B cell (primary cell): ENCODE measurements around the gene CDH1. TPM values are rescaled to one million over a fixed set of nuclear protein-coding genes. Genes with fewer than 3 reads are reported as not detected.

Experiments
- ATAC-seq: fragments of 200-7000 bp; cut with Tn5 transposase; one replicate; pipeline ENCODE4 v1.10.0; 2021; ENCODE audit warnings: low read depth, mild to moderate bottlenecking, moderate number of reproducible peaks, moderate library complexity
- CTCF ChIA-PET: fragments of 350-600 bp; sonication (Branson Sonifier 250); formaldehyde crosslinking; loops from one replicate; lab custom pipeline; 2021; ENCODE audit warnings: antibody characterized with exemption, inconsistent platforms; lab: Charles Lee
- POLR2A ChIA-PET: fragments of 350-600 bp; sonication (Branson Sonifier 250); formaldehyde crosslinking; loops from one replicate; lab custom pipeline; 2021; ENCODE audit warnings: antibody characterized with exemption; lab: Charles Lee
- DNase-seq: peaks from one replicate; pipeline ENCODE4 v3.0.0; 2013
- H2AFZ ChIP-seq: 2 replicates; pipeline ENCODE4 v1.6.1; 2012; ENCODE audit warnings: mild to moderate bottlenecking, low read depth, low read length; ENCODE audit not compliant: insufficient read depth, poor library complexity, severe bottlenecking
- H3K27ac ChIP-seq, 2 donors: 1 replicate in 1 of 2; 2 replicates in 1 of 2; pipeline ENCODE4 v1.5.1; 2012 to 2013; ENCODE audit warnings: low read length in 2 of 2, mild to moderate bottlenecking in 2 of 2, moderate library complexity in 1 of 2
- H3K27me3 ChIP-seq, 4 experiments: fragments of 200-600 bp in 1 of 4; sonication (generic) in 1 of 4; replicated peaks in 1 of 4; 1 replicate in 2 of 4; 2 replicates in 2 of 4; pipeline versions ENCODE4 v1.6.1 to v1.7.0; 2013 to 2016; ENCODE audit warnings: low read length in 3 of 4, mild to moderate bottlenecking in 2 of 4, mixed read lengths in 1 of 4, moderate library complexity in 1 of 4; ENCODE audit not compliant: insufficient read depth in 4 of 4, control insufficient read depth in 3 of 4; ENCODE audit errors: control extremely low read depth in 1 of 4
- H3K36me3 ChIP-seq, 2 experiments: replicated peaks in 1 of 2; 1 replicate in 1 of 2; 2 replicates in 1 of 2; pipeline versions ENCODE4 v1.6.1 to v1.7.1; 2013; ENCODE audit warnings: low read length in 1 of 2; ENCODE audit not compliant: insufficient read depth in 2 of 2, control insufficient read depth in 1 of 2; ENCODE audit errors: control extremely low read depth in 1 of 2, extremely low read depth in 1 of 2
- H3K4me1 ChIP-seq, 2 donors: fragments of 200-600 bp in 1 of 2; sonication (generic) in 1 of 2; 1 replicate in 1 of 2; 2 replicates in 1 of 2; pipeline versions ENCODE4 v1.5.1 to v1.6.1; 2013 to 2017; ENCODE audit warnings: low read length in 2 of 2; ENCODE audit not compliant: control insufficient read depth in 2 of 2, insufficient read depth in 2 of 2
- H3K4me2 ChIP-seq: replicated peaks from 2 replicates; pipeline ENCODE3; 2012; ENCODE audit warnings: mild to moderate bottlenecking, low read depth, low read length; ENCODE audit not compliant: poor library complexity, severe bottlenecking
- H3K4me3 ChIP-seq, 5 experiments: fragments of 200-600 bp in 1 of 5; sonication (generic) in 1 of 5; 1 replicate in 3 of 5; 2 replicates in 2 of 5; pipeline versions ENCODE4 v1.5.1 to v1.7.0; 2011 to 2016; ENCODE audit warnings: low read length in 4 of 5, mild to moderate bottlenecking in 4 of 5, low read depth in 2 of 5, control low read depth in 1 of 5, moderate library complexity in 1 of 5; ENCODE audit not compliant: insufficient read depth in 1 of 5; ENCODE audit errors: control extremely low read depth in 1 of 5, extremely low read depth in 1 of 5
- H3K79me2 ChIP-seq: fragments of 200-600 bp; sonication (generic); one replicate; pipeline ENCODE4 v1.6.0; 2016; ENCODE audit warnings: low read length; ENCODE audit not compliant: control insufficient read depth, insufficient read depth
- H3K9ac ChIP-seq: fragments of 200-600 bp; sonication (generic); 2 replicates; pipeline ENCODE4 v1.6.1; 2017; ENCODE audit warnings: mild to moderate bottlenecking, low read length, moderate library complexity
- H3K9me3 ChIP-seq, 3 donors: one replicate each; pipeline versions ENCODE4 v1.6.1 to v1.7.1; 2013; ENCODE audit warnings: low read length in 2 of 3; ENCODE audit not compliant: control insufficient read depth in 2 of 3, insufficient read depth in 1 of 3; ENCODE audit errors: control extremely low read depth in 1 of 3
- H4K20me1 ChIP-seq: 2 replicates; pipeline ENCODE4 v1.6.0; 2012; ENCODE audit warnings: mild to moderate bottlenecking, low read length; ENCODE audit not compliant: insufficient read depth, control insufficient read depth, poor library complexity, severe bottlenecking
- H3K27ac Mint-ChIP-seq: one replicate; pipeline ENCODE4 v1.8.0; 2021; ENCODE audit warnings: mixed read lengths
- H3K27me3 Mint-ChIP-seq: one replicate; pipeline ENCODE4 v1.8.0; 2021; ENCODE audit warnings: mixed read lengths
- H3K4me1 Mint-ChIP-seq: one replicate; pipeline ENCODE4 v1.8.0; 2021; ENCODE audit warnings: mixed read lengths
- H3K4me3 Mint-ChIP-seq: one replicate; pipeline ENCODE4 v1.8.0; 2021; ENCODE audit warnings: mixed read lengths
- H3K9me3 Mint-ChIP-seq: one replicate; pipeline ENCODE4 v1.8.0; 2022; ENCODE audit warnings: mixed read lengths; ENCODE audit not compliant: insufficient read depth
- CTCF ChIP-seq: fragments of 200-600 bp; IDR thresholded peaks from one replicate; pipeline ENCODE4 v1.8.0; 2022; ENCODE audit warnings: antibody characterized with exemption, mild to moderate bottlenecking
- EZH2 ChIP-seq: IDR thresholded peaks from 2 replicates; pipeline ENCODE4 v1.6.1; 2012; ENCODE audit warnings: borderline replicate concordance, low read depth, mild to moderate bottlenecking, moderate library complexity, low read length; ENCODE audit not compliant: insufficient read depth, poor library complexity, severe bottlenecking
- WGBS: methylation state at CpG from one replicate; pipeline ENCODE4 v1.1.5; 2013; ENCODE audit warnings: missing lambda C conversion rate; ENCODE audit not compliant: insufficient coverage; 5-methylcytosine and 5-hydroxymethylcytosine counted together
- intact Hi-C: fragments of 100-400 bp; cut with micrococcal nuclease; formaldehyde crosslinking; loops from one replicate; pipeline ENCODE4 v1.10.0; 2022
- polyA plus RNA-seq: library from polyadenylated mRNA; depleted of rRNA; stranded (reverse); fragments of >200 nt; gene quantifications from 2 replicates; pipeline ENCODE4 v1.2.3, GENCODE V29; 2012
- total RNA-seq, 2 donors: library from RNA; stranded (reverse); fragments of 120-200 nt in 1 of 2; gene quantifications; 1 replicate in 1 of 2; 2 replicates in 1 of 2; pipeline versions ENCODE4 v1.2.3 to v1.2.4, GENCODE V29; 2013 to 2022

The CDH1 gene
- total and polyA plus RNA-seq, 2 donors (not counting 1 experiment from before 2014, with no cell fraction given), result 2.0 TPM; not detected in 1

GRCh38 chr16:68732042-68732680 lies 4.9 kb upstream of the CDH1 start:
- no peak overlapping the region for H3K27ac Mint-ChIP-seq
- CTCF ChIA-PET, result no interaction called here
- H3K27me3 Mint-ChIP-seq, result peaks cover 35% of the 10 kb centered on the region
- H3K4me2 ChIP-seq, result no peak overlapping the region
- H3K4me3 ChIP-seq, result no peak overlapping the region
- DNase-seq, result no peak
- intact Hi-C loops, result no loop called here
- no peaks in the 10 kb centered on the region for H3K36me3 ChIP-seq
- peaks cover 0 to 10% (median 0%) of the 10 kb centered on the region in 3 donors for H3K9me3 ChIP-seq
- peaks cover 0 to 22% (median 11%) of the 10 kb centered on the region in 4 experiments for H3K27me3 ChIP-seq
- H3K27ac ChIP-seq, result no peak overlapping the region
- peaks cover 5% of the 10 kb centered on the region in 2 donors for H3K4me1 ChIP-seq
- no peak for ATAC-seq
- no peak overlapping the region for H2AFZ ChIP-seq
- POLR2A ChIA-PET, result no interaction called here
- TF ChIP-seq EZH2 (no peak), CTCF (no peak)
- no peaks in the 10 kb centered on the region for H4K20me1 ChIP-seq
- no peaks in the 10 kb centered on the region for H3K79me2 ChIP-seq
- H3K9me3 Mint-ChIP-seq, result no peaks in the 10 kb centered on the region
- H3K9ac ChIP-seq, result no peak overlapping the region
- H3K4me3 Mint-ChIP-seq, result no peak overlapping the region
- WGBS, result 88% methylated on average over 8 of the region's 8 CpGs
- peaks cover 3% of the 10 kb centered on the region for H3K4me1 Mint-ChIP-seq

- H3K27me3 Mint-ChIP-seq, result peaks cover 38% of the 10 kb centered on the region
- CTCF ChIA-PET, result no interaction called here
Observed at GRCh38 chr16:68732741-68733399, 4.2 kb upstream of the CDH1 start.

More at GRCh38 chr16:68732741-68733399, 4.2 kb upstream of the CDH1 start:
- Histone ChIP-seq H3K4me3 (no peak overlapping the region), H3K4me1 (peaks cover 11 to 12% of the 10 kb centered on the region in 2 donors), H3K27ac (no peak overlapping the region), H3K27me3 (peaks cover 0 to 28% (median 12%) of the 10 kb centered on the region in 4 experiments), H3K9ac (no peak overlapping the region), H3K36me3 (no peaks in the 10 kb centered on the region), H3K4me2 (no peak overlapping the region), H3K9me3 (peaks cover 0 to 13% (median 0%) of the 10 kb centered on the region in 3 donors), H2AFZ (no peak overlapping the region), H4K20me1 (no peaks in the 10 kb centered on the region), H3K79me2 (no peaks in the 10 kb centered on the region)
- no peak overlapping the region for H3K4me3 Mint-ChIP-seq
- ATAC-seq, result no peak
- intact Hi-C loops, result no loop called here
- TF ChIP-seq CTCF, result no peak
- DNase-seq, result no peak
- no peaks in the 10 kb centered on the region for H3K9me3 Mint-ChIP-seq
- POLR2A ChIA-PET, result no interaction called here
- WGBS, result no CpG with 5 or more reads among the region's 4 CpGs
- no peak overlapping the region for H3K27ac Mint-ChIP-seq
- peaks cover 5% of the 10 kb centered on the region for H3K4me1 Mint-ChIP-seq
